Endodermal cell (in vitro differentiated cells): ENCODE results near the gene AQP12A. TPM values are rescaled to one million over a fixed set of nuclear protein-coding genes. Genes with fewer than 3 reads are reported as not detected.
"Not testable (repeated sequence)": the region's sequence is repeated elsewhere in the genome, so short reads cannot be mapped to it uniquely, and the experiment has no call there.

Experiments
- DNase-seq: peaks from one replicate; pipeline ENCODE4 v3.0.0-alpha.2; 2017
- H3K27ac ChIP-seq: 2 replicates; pipeline ENCODE4 v1.5.1; 2013; ENCODE audit warnings: mild to moderate bottlenecking, low read depth, low read length, moderate library complexity
- H3K27me3 ChIP-seq: 2 replicates; pipeline ENCODE4 v1.6.1; 2013; ENCODE audit warnings: mild to moderate bottlenecking, low read length, moderate library complexity; ENCODE audit not compliant: insufficient read depth, control insufficient read depth, poor library complexity, severe bottlenecking
- H3K36me3 ChIP-seq: 2 replicates; pipeline ENCODE4 v1.7.0; 2013; ENCODE audit warnings: mild to moderate bottlenecking, low read length, moderate library complexity; ENCODE audit not compliant: control insufficient read depth, insufficient read depth
- H3K4me1 ChIP-seq: one replicate; pipeline ENCODE4 v1.7.0; 2013; ENCODE audit warnings: low read length; ENCODE audit not compliant: control insufficient read depth, insufficient read depth
- H3K4me3 ChIP-seq: 2 replicates; pipeline ENCODE4 v1.5.1; 2013; ENCODE audit warnings: mild to moderate bottlenecking, low read length, moderate library complexity
- H3K9ac ChIP-seq: 2 replicates; pipeline ENCODE4 v1.6.1; 2013; ENCODE audit warnings: mild to moderate bottlenecking, low read length, moderate library complexity; ENCODE audit not compliant: poor library complexity, severe bottlenecking; ENCODE audit errors: extremely low read depth
- H3K9me3 ChIP-seq: 2 replicates; pipeline ENCODE4 v1.6.1; 2013; ENCODE audit warnings: mild to moderate bottlenecking, low read length, moderate library complexity; ENCODE audit not compliant: control insufficient read depth
- H3K27ac Mint-ChIP-seq: 2 replicates; pipeline ENCODE4 v1.8.0; 2020; ENCODE audit warnings: mixed read lengths
- H3K27me3 Mint-ChIP-seq: 2 replicates; pipeline ENCODE4 v1.8.0; 2021; ENCODE audit warnings: mild to moderate bottlenecking, mixed read lengths; ENCODE audit not compliant: insufficient read depth
- H3K36me3 Mint-ChIP-seq: 2 replicates; pipeline ENCODE4 v1.8.0; 2020; ENCODE audit warnings: low read depth, mixed read lengths
- H3K4me1 Mint-ChIP-seq: 2 replicates; pipeline ENCODE4 v1.8.0; 2020; ENCODE audit warnings: mixed read lengths
- H3K4me3 Mint-ChIP-seq: 2 replicates; pipeline ENCODE4 v1.8.0; 2020; ENCODE audit warnings: mild to moderate bottlenecking, moderate library complexity, mixed read lengths
- H3K9me3 Mint-ChIP-seq: 2 replicates; pipeline ENCODE4 v1.8.0; 2020; ENCODE audit warnings: mild to moderate bottlenecking, mixed read lengths
- CTCF ChIP-seq: fragments of 200-600 bp; sonication (generic); conservative IDR thresholded peaks from 2 replicates; pipeline ENCODE4 v1.5.0; 2021; ENCODE audit warnings: antibody characterized with exemption, mild to moderate bottlenecking
- WGBS, 2 experiments: methylation state at CpG; one replicate each; pipeline versions ENCODE4 v1.1.5 to v1.1.7; 2013; ENCODE audit warnings: missing lambda C conversion rate in 2 of 2, mixed read lengths in 1 of 2; ENCODE audit not compliant: insufficient coverage in 1 of 2, insufficient read length in 1 of 2; 5-methylcytosine and 5-hydroxymethylcytosine counted together
- total RNA-seq, 2 donors: library from RNA; stranded (reverse); fragmentation: NEBNext Ultra II Directional in 1 of 2; extraction: Animal tissue kit (Norgen Biotek cat#: 25700) in 1 of 2; gene quantifications; 2 replicates in 1 of 2; 3 replicates in 1 of 2; pipeline ENCODE4 v1.2.1, GENCODE V29; 2021

Gene AQP12A
- total RNA-seq, 2 donors from 2014 or later: not detected

DNA sequence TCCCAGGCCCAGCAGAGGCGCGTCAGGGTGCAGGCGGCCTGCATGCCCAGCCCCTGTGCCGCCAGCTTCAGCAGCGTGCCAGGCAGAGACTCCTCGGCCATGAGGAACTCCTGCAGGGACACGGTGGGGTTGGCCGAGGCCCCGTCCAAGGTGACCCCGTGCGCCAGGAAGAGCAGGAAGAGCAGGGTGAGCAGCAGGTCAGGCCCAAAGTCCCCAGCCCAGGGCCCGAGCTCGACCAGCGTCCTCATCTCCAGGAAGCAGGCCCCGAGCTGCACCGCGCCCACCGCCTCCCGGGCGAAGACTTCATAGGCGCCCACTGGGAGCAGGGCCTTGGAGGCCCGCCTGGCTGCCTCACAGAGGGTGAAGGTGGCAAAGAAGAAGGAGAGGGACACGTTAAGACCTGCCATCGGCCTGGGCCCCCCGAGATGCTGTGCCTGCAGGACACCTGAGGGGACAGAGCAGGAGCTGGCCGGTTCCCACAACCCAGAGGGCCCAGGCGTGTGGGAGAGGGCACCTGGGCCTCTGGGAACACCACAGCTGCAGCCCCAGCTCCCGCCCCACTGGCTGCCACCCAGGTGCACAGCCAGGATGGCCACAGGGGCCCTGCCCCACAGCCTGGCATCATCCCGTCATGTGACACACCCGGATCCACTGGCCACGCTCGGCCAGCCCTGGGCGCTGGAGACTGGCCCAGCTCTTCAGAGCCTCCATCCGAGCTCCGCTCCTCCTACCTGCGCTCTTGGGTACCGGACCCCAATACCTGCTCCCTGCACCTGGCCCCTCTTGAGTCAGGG lies 9.0 kb upstream of the AQP12A start, which contains the start of gene AQP12B:
Gene AQP12B (minus strand): TSS at position 455 of the 794 bp plus-strand sequence. CDS start 48 bp downstream, at position 407.
- WGBS, 2 experiments: 89% methylated on average over 9 to 24 of the region's 37 CpGs
- H3K27ac Mint-ChIP-seq, H3K9me3 Mint-ChIP-seq, H3K36me3 ChIP-seq, H3K27ac ChIP-seq, H3K4me3 ChIP-seq, H3K9me3 ChIP-seq, H3K4me1 Mint-ChIP-seq, H3K4me1 ChIP-seq, H3K9ac ChIP-seq, H3K36me3 Mint-ChIP-seq, H3K4me3 Mint-ChIP-seq, H3K27me3 Mint-ChIP-seq, H3K27me3 ChIP-seq: not testable (repeated sequence)
- peak; percentile 41 for DNase-seq

- H3K4me1 Mint-ChIP-seq, H3K4me3 Mint-ChIP-seq, H3K4me3 ChIP-seq, H3K27ac Mint-ChIP-seq, H3K36me3 Mint-ChIP-seq, H3K4me1 ChIP-seq, DNase-seq, H3K9me3 Mint-ChIP-seq, H3K27me3 ChIP-seq, H3K9me3 ChIP-seq, H3K27ac ChIP-seq, H3K27me3 Mint-ChIP-seq, H3K9ac ChIP-seq, H3K36me3 ChIP-seq: not testable (repeated sequence)
- 93% methylated on average over 4 of the region's 15 CpGs; no CpG with 5 or more reads in 1 of the 2 experiments for WGBS, 2 experiments
Observed at GRCh38 chr2:240683329-240683979, 8.2 kb upstream of the AQP12A start.

- not testable (repeated sequence) for H3K27ac ChIP-seq, H3K36me3 ChIP-seq, H3K4me3 Mint-ChIP-seq, H3K9ac ChIP-seq, H3K36me3 Mint-ChIP-seq, H3K9me3 ChIP-seq, H3K27ac Mint-ChIP-seq, H3K27me3 ChIP-seq, H3K4me1 ChIP-seq, H3K27me3 Mint-ChIP-seq, H3K4me3 ChIP-seq, H3K9me3 Mint-ChIP-seq, H3K4me1 Mint-ChIP-seq, DNase-seq
- WGBS, 2 experiments: 88 to 93% methylated on average over 9 to 14 of the region's 15 CpGs
Observed at GRCh38 chr2:240683980-240684728, 7.5 kb upstream of the AQP12A start.

DNA sequence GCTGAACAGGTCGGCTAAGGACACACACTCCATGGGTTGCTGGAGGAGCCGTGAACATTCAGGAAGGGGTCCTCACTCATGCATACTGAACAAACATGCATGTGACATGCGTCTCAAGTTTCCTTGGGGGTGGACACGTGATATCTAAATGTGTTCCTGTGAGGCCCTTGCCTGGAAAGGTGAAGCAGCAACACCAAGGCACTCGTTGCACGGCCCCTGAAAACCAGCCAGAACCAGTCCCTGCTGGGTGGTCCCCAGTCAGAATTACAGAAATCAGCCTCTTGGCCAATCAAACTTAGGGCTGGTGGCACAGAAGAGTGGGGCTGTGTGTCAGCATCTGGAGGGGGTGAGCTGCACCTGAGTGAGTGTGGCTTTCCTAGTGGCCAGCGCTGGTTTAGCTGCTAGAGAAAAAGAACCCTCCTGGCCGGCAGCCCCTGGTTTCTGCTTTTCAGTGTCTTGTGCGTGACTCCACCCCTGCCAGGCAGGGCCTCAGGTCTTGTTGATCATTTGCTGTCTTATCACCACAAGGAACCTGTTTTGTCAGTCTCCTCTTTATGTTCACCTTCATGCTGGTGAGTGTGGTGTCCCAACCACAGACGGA lies 5.8 kb upstream of the AQP12A start:
- Histone ChIP-seq H3K9me3 (no peaks in the 10 kb centered on the region), H3K27ac (no peak overlapping the region), H3K4me3 (no peak overlapping the region), H3K27me3 (no peaks in the 10 kb centered on the region), H3K4me1 (no peaks in the 10 kb centered on the region), H3K36me3 (no peaks in the 10 kb centered on the region), H3K9ac (no peak overlapping the region)
- DNase-seq: peak; percentile 78
- TF ChIP-seq CTCF: peak; percentile 62
- Mint-ChIP-seq H3K27ac (no peak overlapping the region), H3K27me3 (no peaks in the 10 kb centered on the region), H3K9me3 (no peaks in the 10 kb centered on the region), H3K36me3 (no peaks in the 10 kb centered on the region), H3K4me3 (no peak overlapping the region), H3K4me1 (peaks cover 6% of the 10 kb centered on the region)
- WGBS, 2 experiments: 83 to 87% methylated on average over 8 to 10 of the region's 10 CpGs
